ENCODE measurements around the gene KIF16B. TPM values are rescaled to one million over a fixed set of nuclear protein-coding genes. Genes with fewer than 3 reads are reported as not detected.

KIF16B gene
- total RNA-seq, 3 donors from 2014 or later: 23.8 to 47.9 (median 36.9) TPM

GRCh38 chr20:16337707-16338106, 235.5 kb downstream of the KIF16B start:
- Histone ChIP-seq H3K36me3 (no peaks in the 10 kb centered on the region), H3K27me3 (no peaks in the 10 kb centered on the region), H3K9me3 (no peaks in the 10 kb centered on the region), H3K4me3 (no peak overlapping the region), H3K4me1 (no peaks in the 10 kb centered on the region), H3K27ac (no peak overlapping the region)
- no peak for DNase-seq (ENCODE audit: low spot score in 2 of 2)
- TF ChIP-seq POLR2A (IDR thresholded peaks at IDR 0.05) (no peak), CTCF (IDR thresholded peaks at IDR 0.05) (no peak), POLR2AphosphoS5 (IDR thresholded peaks at IDR 0.05) (no peak)
- intact Hi-C loops (cut with DNase I; ENCODE audit: low total_unique reads): no loop called here

GRCh38 chr20:16327606-16328005, 245.6 kb downstream of the KIF16B start:
- H3K4me3 ChIP-seq: no peak overlapping the region
- H3K4me1 ChIP-seq: no peaks in the 10 kb centered on the region
- DNase-seq (ENCODE audit: low spot score in 2 of 2): no peak
- intact Hi-C loops (cut with DNase I; ENCODE audit: low total_unique reads): no loop called here
- TF ChIP-seq CTCF (IDR thresholded peaks at IDR 0.05) (no peak), POLR2AphosphoS5 (IDR thresholded peaks at IDR 0.05) (no peak), POLR2A (IDR thresholded peaks at IDR 0.05) (no peak)
- no peak overlapping the region for H3K27ac ChIP-seq
- H3K27me3 ChIP-seq: no peaks in the 10 kb centered on the region
- H3K36me3 ChIP-seq: no peaks in the 10 kb centered on the region
- H3K9me3 ChIP-seq: peaks cover 0 to 6% of the 10 kb centered on the region in 2 donors

GRCh38 chr20:16321291-16321690, 252.0 kb downstream of the KIF16B start:
- DNase-seq (ENCODE audit: low spot score in 2 of 2): no peak
- H3K9me3 ChIP-seq: peaks cover 0 to 6% of the 10 kb centered on the region in 2 donors
- H3K36me3 ChIP-seq: no peaks in the 10 kb centered on the region
- H3K4me1 ChIP-seq: no peaks in the 10 kb centered on the region
- no peak overlapping the region for H3K27ac ChIP-seq
- no peak for TF ChIP-seq CTCF (IDR thresholded peaks at IDR 0.05)
- no peak for TF ChIP-seq POLR2AphosphoS5 (IDR thresholded peaks at IDR 0.05)
- TF ChIP-seq POLR2A (IDR thresholded peaks at IDR 0.05): no peak
- no peak overlapping the region for H3K4me3 ChIP-seq
- intact Hi-C loops (cut with DNase I; ENCODE audit: low total_unique reads): no loop called here
- H3K27me3 ChIP-seq: no peaks in the 10 kb centered on the region

GRCh38 chr20:16317445-16318362, 255.5 kb downstream of the KIF16B start:
- H3K4me1 ChIP-seq: no peaks in the 10 kb centered on the region
- no peak overlapping the region for H3K27ac ChIP-seq
- no peak for DNase-seq (ENCODE audit: low spot score in 2 of 2)
- no peaks in the 10 kb centered on the region for H3K27me3 ChIP-seq
- no peak for TF ChIP-seq POLR2AphosphoS5 (IDR thresholded peaks at IDR 0.05)
- TF ChIP-seq POLR2A (IDR thresholded peaks at IDR 0.05): no peak
- TF ChIP-seq CTCF (IDR thresholded peaks at IDR 0.05): no peak
- H3K4me3 ChIP-seq: no peak overlapping the region
- H3K9me3 ChIP-seq: no peaks in the 10 kb centered on the region
- H3K36me3 ChIP-seq: no peaks in the 10 kb centered on the region
- intact Hi-C loops (cut with DNase I; ENCODE audit: low total_unique reads): no loop called here

GRCh38 chr20:16316513-16316912, 256.7 kb downstream of the KIF16B start:
- intact Hi-C loops (cut with DNase I; ENCODE audit: low total_unique reads): loop anchor here (1.0 kb wide), 1 partner anchor 8 kb away; no protein-coding TSS in a partner anchor
- TF ChIP-seq CTCF (IDR thresholded peaks at IDR 0.05) (no peak), POLR2A (IDR thresholded peaks at IDR 0.05) (no peak), POLR2AphosphoS5 (IDR thresholded peaks at IDR 0.05) (no peak)
- no peak for DNase-seq (ENCODE audit: low spot score in 2 of 2)
- Histone ChIP-seq H3K9me3 (no peaks in the 10 kb centered on the region), H3K4me3 (no peak overlapping the region), H3K27me3 (no peaks in the 10 kb centered on the region), H3K4me1 (no peaks in the 10 kb centered on the region), H3K36me3 (no peaks in the 10 kb centered on the region), H3K27ac (no peak overlapping the region)

All from breast epithelium (tissue), 4 donors.